OCI-LY3 (cell line): ENCODE results near the gene METAP1.

Experiments used
- CTCF ChIP-seq: fragments of 200-600, 300-600 bp; sonication (generic); IDR thresholded peaks from 2 replicates; pipeline ENCODE4 v1.5.1; 2014; ENCODE audit warnings: antibody characterized with exemption, low read length, low read depth
- EZH2phosphoT487 ChIP-seq: fragments of 200-600 bp; shearing (Covaris generic); IDR thresholded peaks from 2 replicates; pipeline ENCODE4 v1.6.1; 2018; ENCODE audit warnings: antibody characterized with exemption, mixed run types, low read depth

GRCh38 chr4:99061048-99061700 lies 65.7 kb downstream of the METAP1 start:
- TF ChIP-seq EZH2phosphoT487 (no peak), CTCF (no peak)
